ENCODE results near the gene HEXA. TPM values are rescaled to one million over a fixed set of nuclear protein-coding genes. Genes with fewer than 3 reads are reported as not detected.
A peak's percentile ranks its signal among the peaks of the same experiment; 100 is the strongest.

The HEXA gene
- polyA plus RNA-seq, 1 experiment, result 191 TPM

DNA sequence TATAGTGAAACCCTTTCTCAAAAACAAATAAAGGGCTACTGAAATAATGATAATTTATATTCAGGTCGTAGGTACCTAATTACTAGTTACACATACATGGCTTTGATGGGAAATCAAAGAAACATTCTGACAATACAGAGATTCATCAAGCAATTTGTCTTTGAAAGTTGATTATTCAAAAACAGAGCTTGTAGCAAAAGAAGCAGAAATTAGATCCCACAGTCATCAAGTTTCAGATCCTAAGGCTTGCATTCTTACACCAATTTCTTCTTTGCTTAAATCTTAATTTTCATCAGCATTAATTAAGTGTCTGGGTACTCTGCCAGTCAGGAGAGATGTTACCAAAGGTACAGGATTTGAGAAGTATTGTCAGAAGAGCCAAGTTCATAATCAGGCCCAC lies 1.5 kb upstream of the HEXA start:
- Histone ChIP-seq H3K4me3 (ENCODE audit: low read depth, low read length) (no peak overlapping the region), H3K9me3 (ENCODE audit: control insufficient read depth, insufficient read depth, low read length) (peaks cover 3% of the 10 kb centered on the region; the same call in 1 of the 2 replicates), H3K27me3 (ENCODE audit: control insufficient read depth, insufficient read depth, low read length) (peaks cover 4% of the 10 kb centered on the region), H3K27ac (ENCODE audit: low read depth, low read length) (no peak overlapping the region)
- ChIA-PET POLR2A (no interaction called here), CTCF (no interaction called here)
- no peak for DNase-seq (ENCODE audit: low read depth, low spot score)
- no peak for TF ChIP-seq CTCF (IDR thresholded peaks at IDR 0.05; ENCODE audit: low read depth, low read length)

GRCh38 chr15:72375501-72375845 lies 341 bp downstream of the HEXA start:
- Histone ChIP-seq H3K27me3 (ENCODE audit: control insufficient read depth, insufficient read depth, low read length) (peaks cover 4% of the 10 kb centered on the region), H3K4me3 (ENCODE audit: low read depth, low read length) (peak overlapping the region; percentile 89), H3K27ac (ENCODE audit: low read depth, low read length) (peak overlapping the region; percentile 85), H3K9me3 (ENCODE audit: control insufficient read depth, insufficient read depth, low read length) (peaks cover 3% of the 10 kb centered on the region; the same call in 1 of the 2 replicates)
- ChIA-PET POLR2A (interaction anchor here (0.5 to 1.7 kb wide), 11 partner anchors 9 to 1617 kb away, joined by 3 to 7 read pairs (median 3); no protein-coding TSS in a partner anchor), CTCF (interaction anchor here (2.5 kb wide), 1 partner anchor 225 kb away, joined by 9 read pairs; no protein-coding TSS in a partner anchor)
- no peak for TF ChIP-seq CTCF (IDR thresholded peaks at IDR 0.05; ENCODE audit: low read depth, low read length)
- no peak for DNase-seq (ENCODE audit: low read depth, low spot score)

DNA sequence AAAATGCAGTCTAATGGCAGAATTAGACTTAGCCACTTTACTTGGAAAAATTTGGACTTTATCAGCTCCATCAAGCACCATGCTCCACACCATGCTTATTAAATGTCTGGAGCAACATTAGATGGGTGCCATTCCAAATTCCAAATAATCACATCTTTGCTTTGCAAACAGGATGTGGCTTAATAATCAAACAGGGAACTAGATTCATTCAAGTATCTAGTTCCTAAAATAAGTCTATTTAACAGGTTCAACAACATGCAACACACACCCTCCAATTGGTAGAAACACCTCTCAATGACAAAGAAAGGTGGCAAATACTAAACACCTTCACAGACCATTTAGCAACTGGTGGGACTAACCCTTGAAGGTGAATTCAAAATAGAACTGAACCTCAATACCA lies 3.5 kb downstream of the HEXA start:
- no peaks in the 10 kb centered on the region for H3K27me3 ChIP-seq (ENCODE audit: control insufficient read depth, insufficient read depth, low read length)
- H3K9me3 ChIP-seq (ENCODE audit: control insufficient read depth, insufficient read depth, low read length), result peaks cover 3% of the 10 kb centered on the region; the same call in 1 of the 2 replicates
- POLR2A ChIA-PET, result no interaction called here
- TF ChIP-seq CTCF (IDR thresholded peaks at IDR 0.05; ENCODE audit: low read depth, low read length), result no peak
- no peak overlapping the region for H3K27ac ChIP-seq (ENCODE audit: low read depth, low read length)
- CTCF ChIA-PET, result no interaction called here
- no peak for DNase-seq (ENCODE audit: low read depth, low spot score)
- H3K4me3 ChIP-seq (ENCODE audit: low read depth, low read length), result no peak overlapping the region

GRCh38 chr15:72369964-72370363 lies 5.8 kb downstream of the HEXA start:
- ChIA-PET CTCF (interaction anchor here (0.7 to 0.8 kb wide), 2 partner anchors 16 to 230 kb away, joined by 3 to 4 read pairs; no protein-coding TSS in a partner anchor), POLR2A (no interaction called here)
- Histone ChIP-seq H3K4me3 (ENCODE audit: low read depth, low read length) (no peak overlapping the region), H3K27me3 (ENCODE audit: control insufficient read depth, insufficient read depth, low read length) (no peaks in the 10 kb centered on the region), H3K27ac (ENCODE audit: low read depth, low read length) (no peak overlapping the region), H3K9me3 (ENCODE audit: control insufficient read depth, insufficient read depth, low read length) (no peaks in the 10 kb centered on the region)
- DNase-seq (ENCODE audit: low read depth, low spot score), result no peak
- TF ChIP-seq CTCF (IDR thresholded peaks at IDR 0.05; ENCODE audit: low read depth, low read length), result no peak

GRCh38 chr15:72368899-72369298 lies 6.9 kb downstream of the HEXA start:
- Histone ChIP-seq H3K4me3 (ENCODE audit: low read depth, low read length) (no peak overlapping the region), H3K27ac (ENCODE audit: low read depth, low read length) (no peak overlapping the region), H3K9me3 (ENCODE audit: control insufficient read depth, insufficient read depth, low read length) (no peaks in the 10 kb centered on the region), H3K27me3 (ENCODE audit: control insufficient read depth, insufficient read depth, low read length) (no peaks in the 10 kb centered on the region)
- TF ChIP-seq CTCF (IDR thresholded peaks at IDR 0.05; ENCODE audit: low read depth, low read length), result no peak
- no peak for DNase-seq (ENCODE audit: low read depth, low spot score)
- POLR2A ChIA-PET, result no interaction called here
- CTCF ChIA-PET, result no interaction called here

All from AG04450 (cell line).